ENCODE data around the gene TXNRD3.

TXNRD3 gene

GRCh38 chr3:126580746-126581145 is 74.2 kb downstream of the TXNRD3 start:
- DNase-seq, result no peak

DNA sequence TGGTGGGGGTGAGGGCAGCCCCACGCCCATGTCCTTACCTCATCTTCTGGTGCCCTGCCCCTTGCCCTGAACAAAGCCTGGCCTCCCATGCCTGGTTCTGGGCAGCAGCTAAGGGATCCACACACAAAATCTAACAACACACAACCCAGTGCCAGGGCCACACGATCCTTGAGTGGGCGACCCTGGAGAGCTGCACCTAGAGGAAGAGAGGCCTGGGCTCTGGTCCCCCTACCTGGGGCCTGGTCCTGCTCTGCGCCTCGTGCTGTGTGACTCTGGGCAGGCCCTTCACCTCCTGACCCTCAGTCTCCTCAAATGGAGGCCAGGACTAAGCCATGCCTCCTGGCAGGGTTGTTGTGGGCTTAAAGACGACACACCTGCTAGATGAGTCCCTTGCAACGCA is 76.2 kb downstream of the TXNRD3 start:
- DNase-seq, result no peak

GRCh38 chr3:126577261-126577660 is 77.7 kb downstream of the TXNRD3 start:
- no peak for DNase-seq

DNA sequence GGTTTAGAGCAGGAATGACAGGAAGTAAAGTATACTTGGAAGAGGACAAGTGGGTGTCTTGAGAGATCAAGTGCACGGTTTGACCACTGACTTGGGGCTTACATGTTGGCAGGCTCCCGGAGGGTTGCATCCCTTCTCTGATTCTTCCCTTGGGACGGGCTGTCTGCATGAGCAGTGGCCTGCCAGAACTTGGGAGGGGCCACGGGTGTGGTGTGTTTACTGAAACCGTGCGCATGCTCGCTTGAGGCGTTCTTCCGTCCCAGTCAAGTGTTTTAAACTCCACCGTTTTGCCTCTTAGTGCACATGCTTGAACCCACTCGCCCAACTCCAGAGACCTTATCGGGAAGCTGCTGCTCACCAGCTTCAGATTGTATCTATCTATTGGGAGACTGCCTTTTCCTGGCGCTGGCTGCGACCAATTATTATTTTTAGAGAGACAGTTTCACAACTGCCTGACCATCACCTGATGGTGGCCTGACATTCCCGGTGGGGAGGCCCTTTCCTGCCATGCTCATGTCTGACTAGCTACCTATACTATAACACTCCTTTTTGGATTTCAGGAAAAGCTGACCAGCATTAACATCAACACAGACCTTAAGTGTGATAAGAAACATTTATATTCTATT is 81.3 kb downstream of the TXNRD3 start:
- peak; percentile 17 for DNase-seq

DNA sequence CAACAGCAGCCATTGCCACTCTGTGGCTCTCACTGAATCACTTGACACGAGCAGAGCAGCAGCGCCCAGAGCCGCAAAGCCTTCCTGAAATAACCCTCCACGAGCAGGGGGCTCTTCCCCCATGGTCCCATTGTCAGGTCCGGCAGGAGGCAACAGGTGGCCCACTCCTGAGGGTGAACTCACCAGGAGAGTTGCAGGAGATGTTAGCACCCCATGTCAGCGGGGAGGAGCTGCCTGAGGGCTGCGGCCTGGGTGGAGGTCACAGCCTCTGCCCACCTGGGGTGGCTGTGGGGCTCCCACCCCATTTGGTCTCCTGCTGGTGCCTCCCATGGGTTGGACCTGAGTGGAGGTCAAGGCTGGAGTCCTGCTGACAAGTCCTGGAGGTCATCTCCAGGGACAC is 83.8 kb downstream of the TXNRD3 start:
- no peak for DNase-seq

- DNase-seq, result no peak
Measured at GRCh38 chr3:126570103-126570541, 84.8 kb downstream of the TXNRD3 start.

GRCh38 chr3:126569390-126569975 is 85.4 kb downstream of the TXNRD3 start:
- DNase-seq, result no peak

- DNase-seq, result no peak
Measured at GRCh38 chr3:126568776-126569342, 86.1 kb downstream of the TXNRD3 start.

DNA sequence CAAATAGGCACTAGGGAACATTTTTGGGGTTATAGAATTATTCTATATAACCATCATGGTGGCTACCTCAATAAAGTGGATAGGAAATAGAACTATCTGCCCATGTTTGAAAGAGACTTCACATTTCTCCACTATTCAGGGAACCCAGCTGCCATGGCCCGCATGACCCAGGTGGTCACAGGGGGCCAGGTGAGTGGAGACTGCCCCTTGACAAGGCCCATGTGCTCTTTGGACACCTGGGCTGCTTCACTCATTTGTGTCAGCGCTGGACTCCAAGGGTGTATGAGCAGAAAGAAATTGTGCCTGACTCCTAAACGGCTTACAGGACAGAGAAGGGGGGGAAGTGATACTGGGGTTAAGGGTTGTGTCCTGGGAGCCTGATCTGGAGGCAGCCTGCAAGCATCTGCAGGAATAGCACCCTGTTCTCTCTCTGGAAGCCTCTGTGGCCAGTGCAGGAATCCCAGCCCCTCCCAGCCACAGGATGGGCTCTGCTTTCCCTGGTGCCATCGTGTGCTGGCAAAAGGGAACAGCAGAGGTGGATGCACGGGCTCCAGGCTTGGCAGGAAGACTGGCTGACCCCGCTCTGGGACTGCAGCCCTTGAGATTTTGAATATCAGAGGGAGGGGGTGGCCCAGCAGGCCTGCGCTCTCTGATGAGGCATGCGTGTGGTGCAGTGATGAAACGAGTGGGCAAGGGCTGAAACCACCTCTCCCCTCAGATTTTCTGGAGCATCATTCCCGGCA is 87.1 kb downstream of the TXNRD3 start:
- DNase-seq, result no peak

GRCh38 chr3:126562737-126563276 is 92.1 kb downstream of the TXNRD3 start:
- DNase-seq, result no peak

DNA sequence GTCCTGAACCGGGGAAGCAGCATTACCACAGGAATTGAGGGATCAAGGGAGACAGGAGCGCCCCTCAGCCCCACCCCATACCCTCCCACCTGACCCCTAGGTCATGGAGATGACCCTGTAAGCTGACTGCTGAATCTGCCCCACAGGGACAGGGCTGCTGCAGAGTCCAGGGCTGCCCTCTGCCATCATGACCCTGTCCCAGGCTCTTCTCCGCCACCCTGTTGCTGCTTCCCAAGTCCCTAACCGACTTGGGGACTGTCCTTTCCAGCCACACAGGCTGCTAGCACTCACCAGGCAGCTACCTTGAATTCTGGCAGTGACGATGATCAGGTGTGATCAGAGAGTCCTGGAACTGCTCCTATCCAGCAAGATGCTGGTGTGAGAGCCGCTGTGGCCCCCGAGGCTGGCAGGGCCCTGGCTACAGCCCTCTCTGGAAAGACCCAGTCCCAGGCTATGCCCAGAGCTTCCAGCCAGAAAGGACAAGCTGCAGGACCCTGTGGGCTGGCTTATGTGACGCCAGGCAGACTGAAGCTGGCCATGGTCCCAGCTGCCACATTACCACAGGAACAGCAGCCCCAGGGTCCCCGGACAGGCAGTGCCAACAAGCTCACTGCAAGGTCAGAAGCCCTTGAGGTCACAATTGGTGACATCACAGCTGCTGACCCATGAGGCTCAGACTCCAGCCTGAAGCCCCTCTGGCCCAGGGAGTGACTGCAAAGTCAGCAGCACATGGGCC is 96.4 kb downstream of the TXNRD3 start, which contains the start of gene C3orf22:
Gene C3orf22 (minus strand): TSS at position 597 of the 736 bp plus-strand sequence. CDS start 5,542 bp downstream, outside the sequence.
- no peak for DNase-seq

GRCh38 chr3:126557761-126558160 is 97.2 kb downstream of the TXNRD3 start:
- no peak for DNase-seq

- no peak for DNase-seq
Measured at GRCh38 chr3:126557415-126557745, 97.5 kb downstream of the TXNRD3 start.

Data from NCI-H774 (cell line).